Prostate gland (tissue), 2 donors: ENCODE results near the gene GABPA. TPM values are rescaled to one million over a fixed set of nuclear protein-coding genes. Genes with fewer than 3 reads are reported as not detected.
"Not testable (repeated sequence)": the region's sequence is repeated elsewhere in the genome, so short reads cannot be mapped to it uniquely, and the experiment has no call there.

Experiments used
- DNase-seq: peaks from one replicate; pipeline ENCODE4 v3.0.0-alpha.2; 2019; ENCODE audit warnings: low spot score
- H3K27ac ChIP-seq, 2 donors: fragments of 200-600 bp; sonication (generic); 2 replicates each; pipeline ENCODE4 v1.5.1; 2017 to 2019
- H3K27me3 ChIP-seq: fragments of 200-600 bp; sonication (generic); replicated peaks from 2 replicates; pipeline ENCODE4 v1.5.1; 2019; ENCODE audit not compliant: insufficient read depth
- H3K36me3 ChIP-seq, 2 donors: fragments of 200-600 bp; sonication (generic); 1 replicate in 1 of 2; 2 replicates in 1 of 2; pipeline versions ENCODE4 v1.5.1 to v1.8.1; 2017 to 2019
- H3K4me1 ChIP-seq: fragments of 200-600 bp; sonication (generic); replicated peaks from 2 replicates; pipeline ENCODE4 v1.5.1; 2019
- H3K4me3 ChIP-seq, 2 donors: fragments of 200-600 bp; sonication (generic); 2 replicates each; pipeline ENCODE4 v1.5.1; 2017 to 2019
- H3K9me3 ChIP-seq: fragments of 200-600 bp; sonication (generic); 2 replicates; pipeline ENCODE4 v1.5.1; 2017
- POLR2A ChIP-seq: fragments of 450-650 bp; IDR thresholded peaks from one replicate; pipeline ENCODE4 v1.6.1; 2016; ENCODE audit warnings: antibody characterized with exemption, mild to moderate bottlenecking
- POLR2AphosphoS5 ChIP-seq: sonication (generic); formaldehyde crosslinking; IDR thresholded peaks from one replicate; pipeline ENCODE4 v1.6.1; 2017; ENCODE audit warnings: antibody characterized with exemption
- WGBS: methylation state at CpG from one replicate; pipeline ENCODE4 v1.1.5; 2018; 5-methylcytosine and 5-hydroxymethylcytosine counted together
- intact Hi-C: fragments of 100-400 bp; cut with DNase I; formaldehyde crosslinking; loops from one replicate; pipeline ENCODE4 v1.14.2; 2022
- total RNA-seq, 2 donors: library from RNA; depleted of rRNA; stranded (reverse); fragments of >200 nt; gene quantifications; one replicate each; pipeline ENCODE4 v1.1.0, GENCODE V29; 2016
- TF ChIP-seq, protein P1 (sequence below), 4 experiments: fragments of 200-600 bp in 2 of 4; fragments of 450-650 bp in 2 of 4; sonication (generic) in 2 of 4; IDR thresholded peaks; 1 replicate in 3 of 4; 2 replicates in 1 of 4; pipeline ENCODE4 v1.5.1; 2016 to 2019; ENCODE audit warnings: antibody characterized with exemption in 4 of 4, mild to moderate bottlenecking in 2 of 4, moderate library complexity in 2 of 4

GABPA gene
- total RNA-seq, 2 donors from 2014 or later = 18.9 to 19.9 TPM

DNA sequence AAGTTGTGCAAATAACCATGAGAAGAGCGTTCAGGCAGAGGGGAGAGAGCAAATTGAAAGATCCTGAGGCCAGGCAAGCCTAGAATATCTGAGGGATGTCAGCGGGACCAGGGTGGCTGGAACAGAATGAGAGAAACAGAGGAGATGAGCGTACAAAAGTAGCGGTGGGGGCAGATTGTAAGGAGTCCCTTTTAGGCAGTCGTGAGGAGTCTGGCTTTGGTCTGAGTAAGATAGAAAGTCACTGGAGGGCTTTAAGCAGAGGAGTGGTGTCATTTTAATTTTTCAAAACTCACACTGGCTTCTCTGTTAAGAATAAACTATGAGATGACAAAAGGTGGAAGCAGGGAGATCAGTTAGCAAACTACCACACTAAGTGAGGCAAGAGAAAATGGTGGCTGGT lies 24.2 kb upstream of the GABPA start:
- no peaks in the 10 kb centered on the region for H3K27me3 ChIP-seq
- intact Hi-C loops = no loop called here
- no peak overlapping the region for H3K27ac ChIP-seq
- no peak for DNase-seq
- H3K4me3 ChIP-seq = no peak overlapping the region
- no peak for TF ChIP-seq POLR2AphosphoS5
- TF ChIP-seq, protein P1, sequence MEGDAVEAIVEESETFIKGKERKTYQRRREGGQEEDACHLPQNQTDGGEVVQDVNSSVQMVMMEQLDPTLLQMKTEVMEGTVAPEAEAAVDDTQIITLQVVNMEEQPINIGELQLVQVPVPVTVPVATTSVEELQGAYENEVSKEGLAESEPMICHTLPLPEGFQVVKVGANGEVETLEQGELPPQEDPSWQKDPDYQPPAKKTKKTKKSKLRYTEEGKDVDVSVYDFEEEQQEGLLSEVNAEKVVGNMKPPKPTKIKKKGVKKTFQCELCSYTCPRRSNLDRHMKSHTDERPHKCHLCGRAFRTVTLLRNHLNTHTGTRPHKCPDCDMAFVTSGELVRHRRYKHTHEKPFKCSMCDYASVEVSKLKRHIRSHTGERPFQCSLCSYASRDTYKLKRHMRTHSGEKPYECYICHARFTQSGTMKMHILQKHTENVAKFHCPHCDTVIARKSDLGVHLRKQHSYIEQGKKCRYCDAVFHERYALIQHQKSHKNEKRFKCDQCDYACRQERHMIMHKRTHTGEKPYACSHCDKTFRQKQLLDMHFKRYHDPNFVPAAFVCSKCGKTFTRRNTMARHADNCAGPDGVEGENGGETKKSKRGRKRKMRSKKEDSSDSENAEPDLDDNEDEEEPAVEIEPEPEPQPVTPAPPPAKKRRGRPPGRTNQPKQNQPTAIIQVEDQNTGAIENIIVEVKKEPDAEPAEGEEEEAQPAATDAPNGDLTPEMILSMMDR (IDR thresholded peaks at IDR 0.05) = no peak
- no peak for TF ChIP-seq POLR2A
- 91% methylated on average over 5 of the region's 5 CpGs for WGBS
- H3K4me1 ChIP-seq = no peaks in the 10 kb centered on the region
- H3K9me3 ChIP-seq = no peaks in the 10 kb centered on the region
- no peaks in the 10 kb centered on the region for H3K36me3 ChIP-seq

DNA sequence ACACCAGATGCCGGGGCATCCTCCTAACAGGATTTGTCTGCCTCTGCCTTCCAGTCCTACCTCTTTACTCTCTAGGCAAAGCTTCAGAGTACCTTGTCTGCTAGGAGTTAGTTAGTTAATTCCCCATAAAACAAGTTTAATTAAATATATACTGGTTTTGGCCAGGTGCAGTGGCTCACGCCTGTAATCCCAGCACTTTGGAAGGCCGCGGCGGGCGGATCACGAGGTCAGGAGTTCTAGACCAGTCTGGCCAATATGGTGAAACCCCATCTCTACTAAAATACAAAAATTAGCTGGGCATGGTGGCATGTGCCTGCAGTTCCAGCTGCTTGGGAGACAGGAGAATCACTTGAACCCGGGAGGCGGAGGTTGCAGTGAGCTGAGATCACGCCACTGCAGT lies 20.7 kb upstream of the GABPA start:
- intact Hi-C loops, H3K36me3 ChIP-seq, H3K9me3 ChIP-seq, DNase-seq, H3K4me1 ChIP-seq, H3K4me3 ChIP-seq, H3K27me3 ChIP-seq, H3K27ac ChIP-seq: not testable (repeated sequence)
- whole genome bisulfite sequencing = 96% methylated on average over 10 of the region's 10 CpGs

DNA sequence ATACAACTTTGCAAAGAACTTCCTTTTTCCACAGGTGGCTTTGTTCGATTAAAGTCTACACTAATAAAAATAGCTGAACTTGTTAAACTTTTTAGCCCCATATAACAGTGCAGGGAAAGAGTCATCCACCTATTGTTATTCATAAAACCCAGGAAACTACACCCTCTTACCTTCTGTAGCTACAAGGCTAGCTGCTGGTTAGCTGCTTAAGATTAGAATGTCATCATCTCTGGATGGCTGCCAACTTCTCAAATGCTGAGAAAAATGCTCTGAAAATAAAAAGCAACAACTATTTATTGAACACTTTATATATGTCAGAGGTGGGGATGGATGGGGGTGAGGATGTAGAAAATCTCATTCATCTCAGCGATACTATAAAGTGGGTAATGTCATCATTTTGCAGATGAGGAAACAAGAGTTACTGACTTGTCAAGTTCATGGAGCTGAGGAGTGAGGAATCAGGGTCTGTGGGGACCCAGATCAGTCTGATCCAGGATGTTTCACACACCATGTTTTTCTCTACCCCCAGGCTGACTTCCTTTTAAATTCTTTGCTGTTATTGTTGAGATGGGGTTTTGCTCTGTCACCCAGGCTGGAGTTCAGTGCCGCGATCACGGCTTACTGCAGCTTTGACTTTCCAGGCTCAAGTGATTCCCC lies 17.2 kb upstream of the GABPA start:
- intact Hi-C loops = no loop called here
- WGBS = 76% methylated on average over 5 of the region's 5 CpGs
- Histone ChIP-seq H3K4me1 (no peaks in the 10 kb centered on the region), H3K9me3 (no peaks in the 10 kb centered on the region), H3K27ac (no peak overlapping the region), H3K4me3 (no peak overlapping the region), H3K27me3 (no peaks in the 10 kb centered on the region), H3K36me3 (peaks cover 0 to 2% of the 10 kb centered on the region in 2 donors)
- DNase-seq = no peak
- TF ChIP-seq POLR2AphosphoS5 = no peak
- TF ChIP-seq, protein P1 (IDR thresholded peaks at IDR 0.05) = no peak
- no peak for TF ChIP-seq POLR2A

DNA sequence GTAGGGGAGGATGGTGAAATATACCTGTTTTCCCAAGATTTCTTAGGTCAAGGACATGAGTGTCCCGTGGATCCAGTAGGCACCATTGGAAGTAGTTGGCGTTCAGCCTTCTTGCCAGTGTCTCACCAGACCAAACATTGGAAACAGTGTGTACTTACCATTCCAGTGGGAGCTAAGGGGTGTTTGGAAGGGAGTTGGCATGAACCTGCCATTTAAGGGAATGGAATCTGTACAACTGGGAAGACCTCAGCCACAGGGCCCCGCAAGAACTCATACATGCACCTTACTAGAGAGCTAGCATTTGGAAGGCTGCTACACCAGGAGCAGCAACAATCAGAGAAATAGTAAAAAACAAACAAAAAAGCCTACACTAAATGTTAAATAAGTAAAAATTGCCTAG lies 12.8 kb upstream of the GABPA start:
- H3K36me3 ChIP-seq = peaks cover 0 to 5% of the 10 kb centered on the region in 2 donors
- no peaks in the 10 kb centered on the region for H3K4me1 ChIP-seq
- H3K27me3 ChIP-seq = no peaks in the 10 kb centered on the region
- intact Hi-C loops = no loop called here
- DNase-seq = no peak
- H3K4me3 ChIP-seq = no peak overlapping the region
- no peaks in the 10 kb centered on the region for H3K9me3 ChIP-seq
- 75% methylated on average over 3 of the region's 3 CpGs for WGBS
- no peak overlapping the region for H3K27ac ChIP-seq
- TF ChIP-seq, protein P1 (IDR thresholded peaks at IDR 0.05) = no peak
- TF ChIP-seq POLR2AphosphoS5 (no peak), POLR2A (no peak)

GRCh38 chr21:25722631-25723030 lies 12.1 kb upstream of the GABPA start:
- no peaks in the 10 kb centered on the region for H3K4me1 ChIP-seq
- intact Hi-C loops = no loop called here
- no peaks in the 10 kb centered on the region for H3K9me3 ChIP-seq
- H3K27ac ChIP-seq = no peak overlapping the region
- no peak for DNase-seq
- peaks cover 0 to 5% of the 10 kb centered on the region in 2 donors for H3K36me3 ChIP-seq
- TF ChIP-seq, protein P1 (IDR thresholded peaks at IDR 0.05) = no peak
- TF ChIP-seq POLR2A = no peak
- TF ChIP-seq POLR2AphosphoS5 = no peak
- H3K27me3 ChIP-seq = no peaks in the 10 kb centered on the region
- H3K4me3 ChIP-seq = no peak overlapping the region
- 82% methylated on average over 3 of the region's 3 CpGs for WGBS
